Stimulated activated CD8-positive, alpha-beta memory T cell treated with anti-CD3 and anti-CD28 coated beads, Interleukin-15, amount 100 ng/mL, for 48 hours (primary cell): Measurements from ENCODE around the gene XRCC4.
"Not testable (repeated sequence)": the region's sequence is repeated elsewhere in the genome, so short reads cannot be mapped to it uniquely, and the experiment has no call there.

Experiments used
- DNase-seq, 2 donors: peaks; one replicate each; pipeline ENCODE4 v3.0.0-alpha.2; 2020; ENCODE audit warnings: low read depth in 2 of 2

XRCC4 gene

DNA sequence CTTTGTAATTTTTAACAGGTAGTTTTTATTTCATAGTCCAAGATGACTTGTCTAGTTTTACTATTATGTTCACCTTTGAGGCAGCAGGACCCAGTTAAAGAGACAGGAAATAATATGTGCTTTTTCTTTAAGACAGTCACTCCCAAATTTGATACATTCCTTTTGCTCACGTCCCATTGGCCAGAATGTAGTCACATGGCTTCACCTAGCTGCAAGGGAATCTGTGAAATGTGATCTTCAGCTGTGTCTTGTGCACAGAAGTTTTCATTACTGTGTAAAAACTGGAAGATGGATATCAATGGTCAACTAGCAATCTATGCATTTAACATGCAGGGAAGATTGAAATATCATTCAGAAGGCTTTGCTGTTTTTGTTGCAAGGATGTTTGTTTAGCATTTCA is 41.1 kb downstream of the XRCC4 start:
- no peak for DNase-seq

DNA sequence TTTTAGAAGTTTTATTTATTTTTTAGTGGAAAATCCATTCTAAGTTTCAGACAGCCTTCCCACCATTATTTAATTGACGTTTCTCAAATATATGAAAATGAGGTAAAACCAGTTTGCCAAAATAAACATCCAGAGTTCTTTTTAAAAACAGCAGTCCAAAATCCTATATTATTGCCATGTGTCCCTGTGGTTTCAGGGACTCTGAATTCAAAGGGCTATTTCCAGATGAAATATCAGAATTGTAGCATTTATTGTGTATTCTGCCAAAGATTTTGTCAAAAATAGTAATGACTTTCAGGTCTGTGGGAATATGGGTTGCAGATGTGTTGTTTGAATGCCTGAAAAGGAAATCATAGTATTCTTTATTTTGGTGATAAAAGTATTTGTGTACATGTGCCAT is 41.6 kb downstream of the XRCC4 start:
- no peak for DNase-seq

DNA sequence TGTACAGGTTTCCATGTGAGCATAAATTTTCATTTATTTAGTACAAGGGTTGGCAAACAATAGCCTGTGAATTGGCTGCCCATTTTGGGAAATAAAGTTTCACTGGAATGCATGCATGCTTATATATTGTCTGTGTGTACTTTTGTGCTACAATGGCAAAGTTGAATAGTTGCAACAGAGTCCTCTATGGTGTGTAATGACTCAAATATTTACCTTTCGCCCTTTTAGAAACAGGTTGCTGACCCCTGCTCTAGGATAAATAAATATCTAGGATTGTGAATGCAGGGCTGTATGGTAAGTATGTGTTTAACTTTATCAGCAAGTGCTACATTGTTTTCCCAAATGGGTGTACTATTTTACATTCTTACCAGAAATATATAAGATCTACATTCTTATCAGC is 47.2 kb downstream of the XRCC4 start:
- no peak for DNase-seq

DNA sequence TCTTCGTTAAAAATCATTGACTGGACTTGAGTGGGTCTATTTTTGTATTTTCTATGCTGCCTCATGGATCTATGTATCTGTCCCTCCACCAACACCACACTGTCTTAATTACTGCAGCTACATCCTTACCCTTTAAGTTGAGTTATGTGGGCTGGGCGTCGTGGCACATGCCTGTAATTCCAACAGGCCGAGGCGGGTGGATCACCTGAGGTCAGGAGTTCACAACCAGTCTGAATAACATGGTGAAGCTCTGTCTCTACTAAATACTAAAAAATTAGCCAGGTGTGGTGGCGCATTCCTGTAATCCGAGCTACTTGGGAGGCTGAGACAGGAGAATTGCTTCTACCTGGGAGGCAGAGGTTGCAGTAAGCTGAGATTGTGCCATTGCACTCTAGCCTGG is 48.2 kb downstream of the XRCC4 start:
- DNase-seq, result no peak

DNA sequence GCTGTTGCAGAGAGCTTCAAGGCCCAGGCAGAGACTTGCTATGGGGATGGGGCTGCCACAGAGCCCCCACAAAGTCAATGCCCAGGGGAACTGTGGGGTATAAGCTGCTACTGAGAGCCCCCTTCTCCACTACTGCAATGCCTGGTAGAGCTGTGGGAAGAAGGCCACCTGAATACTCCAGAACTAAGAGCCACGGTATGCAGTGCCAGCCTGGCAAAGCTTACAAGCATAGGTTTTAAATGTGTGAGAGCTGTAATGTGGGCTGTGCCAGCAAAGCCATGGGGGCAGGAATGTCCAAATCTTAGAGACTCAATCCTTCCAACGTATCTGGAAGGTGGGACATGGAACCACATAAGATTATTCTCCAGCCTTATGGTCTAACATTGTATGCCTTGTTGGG is 49.2 kb downstream of the XRCC4 start:
- no peak for DNase-seq

DNA sequence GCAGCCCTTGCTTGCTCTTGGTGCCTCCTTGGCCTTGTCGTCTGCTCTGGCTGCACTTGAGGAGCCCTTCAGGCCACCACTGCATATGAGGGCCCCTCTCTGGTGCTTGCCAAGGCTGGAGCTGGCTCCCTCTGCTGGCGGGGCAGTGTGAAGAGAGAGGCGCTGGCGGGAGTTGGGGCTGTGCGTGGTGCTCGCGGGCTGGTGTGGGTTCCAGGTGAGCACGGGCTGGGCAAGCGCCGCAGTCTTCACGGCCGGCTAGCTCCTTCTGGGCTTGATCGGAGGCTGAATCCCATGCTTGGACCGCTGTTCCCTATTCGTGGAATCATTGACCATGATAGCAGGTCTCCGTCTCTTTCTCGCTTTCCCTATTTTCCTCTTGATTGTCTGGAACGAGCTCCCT is 56.5 kb downstream of the XRCC4 start:
- DNase-seq, result no peak

DNA sequence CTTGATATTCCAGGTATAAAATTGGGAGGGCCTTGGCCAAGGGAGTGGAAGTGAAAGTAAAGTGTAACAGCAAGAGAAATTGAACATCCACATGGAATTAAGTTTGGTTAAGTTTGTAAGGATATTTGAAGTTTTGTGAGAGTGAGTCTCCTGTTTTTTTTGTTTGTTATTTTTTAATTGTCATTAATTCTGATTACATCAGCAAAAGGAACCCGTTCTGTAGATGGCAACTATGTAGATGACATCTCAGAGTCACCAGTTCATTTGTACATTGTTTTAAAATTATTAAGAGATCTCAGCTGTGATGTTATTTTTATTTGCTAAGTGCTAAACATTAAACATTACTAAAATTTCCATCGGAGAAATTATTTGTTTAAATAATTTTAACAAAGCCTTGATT is 65.2 kb downstream of the XRCC4 start:
- no peak for DNase-seq

DNA sequence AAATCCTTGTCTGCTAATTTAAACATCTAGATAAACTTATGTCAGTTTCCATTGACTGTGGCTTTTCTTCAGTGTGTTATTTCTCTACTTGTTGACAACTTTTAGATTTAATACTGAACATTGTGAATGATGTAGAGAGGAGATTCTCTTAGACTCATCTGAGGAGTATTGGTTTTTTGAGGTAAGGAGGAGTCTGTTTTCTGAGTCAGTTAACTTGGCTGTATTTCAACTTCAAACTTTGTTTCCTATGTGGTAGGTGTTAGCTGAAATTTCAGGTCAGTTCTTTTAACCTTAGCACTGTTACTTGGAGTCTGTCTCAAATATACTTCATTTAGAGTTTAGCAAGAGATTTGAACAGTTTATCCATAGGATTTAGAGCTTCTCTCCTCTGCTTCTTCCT is 67.9 kb downstream of the XRCC4 start:
- DNase-seq, result no peak

DNA sequence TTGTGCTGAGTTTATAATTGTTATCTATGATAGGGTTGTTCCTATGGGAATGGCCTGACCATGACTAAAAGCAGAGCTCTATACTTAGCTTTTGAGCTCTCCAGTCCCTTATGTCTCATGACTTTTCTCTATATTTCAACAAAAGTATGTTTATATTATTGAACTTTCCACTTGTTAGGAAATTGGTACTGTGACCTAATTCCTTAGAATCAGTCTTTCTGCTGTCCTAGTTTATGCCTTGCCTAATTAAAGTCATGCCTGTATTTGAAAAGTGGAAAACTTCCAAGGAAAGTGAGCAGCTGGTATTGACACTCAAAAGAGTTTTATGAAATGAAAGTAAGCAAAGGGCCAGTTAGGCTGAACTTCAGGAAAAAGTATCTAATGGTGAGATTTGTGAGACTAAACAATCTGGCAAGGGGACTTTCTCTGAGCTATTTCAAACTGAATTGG is 68.6 kb downstream of the XRCC4 start:
- DNase-seq, result no peak

DNA sequence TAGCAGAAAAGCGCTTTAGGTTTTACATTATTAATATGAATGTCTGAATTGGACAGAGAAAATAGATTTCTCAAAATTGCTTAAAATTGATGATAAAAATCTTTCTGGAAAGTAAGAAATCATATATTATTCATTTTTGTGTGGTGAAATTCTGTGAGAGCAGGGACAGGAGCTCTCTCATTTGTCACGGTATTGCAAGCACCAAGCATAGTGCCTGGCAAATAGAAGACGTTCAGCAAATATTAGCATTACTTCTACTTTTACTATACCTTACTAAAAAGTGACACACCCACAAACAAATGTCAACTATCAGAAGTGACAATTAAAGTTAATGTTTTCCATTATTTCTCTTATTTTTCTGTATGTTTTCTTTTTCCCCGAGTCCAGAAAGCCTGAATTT is 69.1 kb downstream of the XRCC4 start:
- DNase-seq, result no peak

DNA sequence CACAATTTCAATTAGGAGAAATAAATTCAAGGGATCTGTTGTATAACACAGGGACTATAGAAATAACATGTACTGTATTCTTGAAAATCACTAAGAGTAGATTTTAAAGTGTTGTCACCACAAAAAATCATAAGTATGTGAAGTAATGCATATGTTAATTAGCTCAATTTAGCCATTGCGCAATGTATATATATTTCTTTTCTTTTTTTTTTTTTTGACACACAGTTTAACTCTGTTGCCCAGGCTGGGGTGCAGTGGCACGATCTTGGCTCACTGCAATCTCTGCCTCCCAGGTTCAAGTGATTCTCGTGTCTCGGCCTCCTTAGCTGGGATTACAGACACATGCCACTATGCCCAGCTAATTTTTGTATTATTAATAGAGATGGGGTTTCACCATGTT is 70.2 kb downstream of the XRCC4 start:
- no peak for DNase-seq

DNA sequence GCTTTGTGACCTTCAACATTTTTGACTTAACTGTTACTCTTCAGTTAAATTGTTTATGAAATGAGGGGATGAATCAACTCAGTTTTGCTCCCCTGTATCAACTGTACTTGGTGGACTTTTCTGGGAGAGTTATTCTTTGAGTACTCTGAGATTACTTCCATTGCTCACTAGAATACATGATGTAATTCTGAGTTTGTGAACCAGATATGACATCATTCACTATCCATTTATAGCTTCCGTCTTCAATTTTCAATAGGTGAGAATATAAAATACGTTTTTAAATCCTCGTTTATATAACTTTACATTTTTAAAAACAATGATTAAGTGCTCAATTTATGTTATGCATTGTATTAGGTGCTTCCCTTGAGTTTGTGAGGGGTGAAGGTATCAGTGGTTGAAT is 71.0 kb downstream of the XRCC4 start:
- DNase-seq, result no peak

DNA sequence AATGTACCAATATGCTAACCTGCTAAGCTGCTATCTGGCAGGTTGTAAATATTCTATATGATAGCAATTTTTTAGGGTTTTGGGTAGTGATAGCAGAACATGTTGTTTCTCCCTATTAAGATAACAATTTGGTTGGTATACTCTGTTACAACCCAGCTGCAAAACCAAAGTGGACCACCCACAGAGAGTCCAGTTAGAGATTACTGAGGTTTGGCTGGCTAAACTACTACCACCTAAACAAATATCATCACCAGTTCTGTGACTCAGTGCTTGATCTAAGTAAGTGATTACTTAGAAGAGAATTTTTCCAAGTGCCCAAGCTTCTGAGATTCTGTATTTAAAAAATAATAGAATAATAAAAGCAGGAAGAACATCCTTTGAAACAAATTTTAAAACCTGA is 72.3 kb downstream of the XRCC4 start:
- DNase-seq, result no peak

DNA sequence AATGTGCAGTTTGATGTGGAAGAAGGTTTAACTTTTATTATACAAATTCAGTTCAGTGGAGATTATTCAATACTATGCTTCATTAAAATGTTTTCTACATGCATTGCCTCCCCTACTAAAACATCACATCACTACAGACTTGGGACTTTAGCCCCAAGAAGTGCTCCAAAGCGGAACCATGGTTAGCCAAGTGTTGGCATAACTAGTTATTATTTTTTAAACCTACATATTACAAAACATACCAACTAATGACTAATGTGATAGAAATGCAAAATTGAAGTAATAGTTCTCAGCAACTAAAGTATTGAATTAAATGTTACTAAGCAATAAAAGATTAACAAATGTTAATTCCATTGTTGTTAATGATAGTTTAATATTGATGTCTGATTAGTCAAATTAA is 74.5 kb downstream of the XRCC4 start:
- no peak for DNase-seq

DNA sequence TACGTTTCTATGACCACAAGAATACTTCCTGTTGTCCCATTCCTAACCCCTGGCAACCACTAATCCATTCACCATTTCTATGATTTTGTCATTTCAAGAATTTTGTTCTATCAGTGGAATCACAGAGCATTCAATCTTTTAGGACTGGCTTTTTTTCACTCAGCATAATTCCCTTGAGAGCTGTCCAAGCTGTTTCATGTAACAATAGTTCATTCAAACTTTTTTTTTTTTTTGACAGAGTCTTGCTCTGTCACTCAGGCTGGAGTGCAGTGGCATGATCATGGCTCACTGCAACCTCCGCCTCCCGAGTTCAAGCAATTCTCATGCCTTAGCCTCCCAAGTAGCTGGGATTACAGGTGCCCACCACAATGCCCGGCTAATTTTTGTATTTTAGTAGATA is 75.6 kb downstream of the XRCC4 start:
- DNase-seq, result not testable (repeated sequence)

DNA sequence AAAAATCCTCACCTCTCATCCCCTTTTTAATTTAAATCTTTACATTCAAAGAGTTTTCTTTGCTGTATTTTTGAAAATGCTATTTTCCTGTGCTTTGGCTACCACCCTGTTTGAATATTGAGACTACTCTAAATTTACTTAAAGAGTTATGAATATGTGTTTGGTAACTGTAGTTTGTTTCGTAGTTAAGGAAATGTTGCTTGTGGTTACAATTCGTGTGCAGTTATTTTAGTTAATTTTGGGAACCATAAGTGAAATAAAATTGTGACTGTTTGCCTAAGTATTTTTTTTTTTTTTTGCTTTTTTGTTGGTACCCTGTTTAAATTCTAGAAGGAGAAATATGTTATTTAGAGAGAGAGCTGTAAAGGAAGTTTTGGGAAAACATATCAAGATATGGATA is 78.7 kb downstream of the XRCC4 start:
- no peak for DNase-seq

DNA sequence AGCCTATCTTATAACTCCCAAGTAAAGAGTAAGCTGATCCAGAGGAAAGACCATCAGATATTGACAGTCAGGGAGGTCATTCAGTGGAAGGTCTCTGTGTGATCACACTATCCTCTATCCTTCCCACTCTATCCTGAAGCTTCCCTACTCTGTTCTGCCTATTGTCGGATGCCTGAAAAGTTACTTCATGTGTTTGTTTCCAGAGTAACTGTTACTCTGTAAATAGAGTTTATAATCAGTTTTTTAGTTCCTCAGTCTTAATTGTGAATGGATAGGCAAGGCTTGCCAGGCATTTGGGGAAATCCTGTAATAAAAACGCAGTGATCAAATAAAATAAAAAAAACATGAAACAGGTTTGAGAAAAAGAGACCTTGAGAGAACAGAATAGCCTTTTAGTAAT is 79.8 kb downstream of the XRCC4 start:
- no peak for DNase-seq

DNA sequence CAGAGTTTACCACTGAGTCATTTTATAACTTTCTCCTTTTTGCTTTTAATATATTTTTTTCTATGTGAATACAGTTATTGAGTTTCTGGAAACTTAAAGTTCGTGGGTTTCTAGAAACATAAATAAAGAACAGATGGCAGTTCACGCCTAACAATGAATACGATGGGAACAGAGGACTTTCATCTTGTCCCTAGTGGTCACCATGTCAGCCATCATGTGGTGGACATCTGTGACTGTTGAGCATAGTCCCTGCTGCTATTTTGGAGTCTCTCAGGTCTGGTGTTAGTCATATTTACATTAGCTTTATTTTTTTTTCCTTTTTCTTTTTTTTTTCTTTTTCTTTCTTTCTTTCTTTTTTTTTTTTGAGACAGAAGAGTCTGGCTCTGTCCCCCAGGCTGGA is 85.3 kb downstream of the XRCC4 start:
- DNase-seq, result no peak

DNA sequence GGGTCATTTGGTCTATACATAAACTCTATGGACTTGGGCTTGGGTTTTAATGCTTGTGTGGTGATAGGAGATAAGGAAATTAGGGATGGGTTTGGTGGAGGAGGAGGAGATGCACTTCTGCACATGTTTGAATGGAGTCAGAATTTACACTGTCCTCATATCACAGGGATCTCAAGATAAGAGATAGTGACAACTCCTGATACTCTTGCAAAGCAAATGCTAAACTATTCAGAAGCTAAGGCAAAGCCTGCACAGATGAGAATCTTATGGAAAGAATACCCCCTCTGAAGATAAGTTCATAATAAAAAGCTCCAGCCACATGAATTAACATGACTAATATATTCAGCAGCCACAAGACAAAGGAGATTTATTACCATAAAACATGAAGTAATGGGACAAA is 90.2 kb downstream of the XRCC4 start:
- no peak for DNase-seq

DNA sequence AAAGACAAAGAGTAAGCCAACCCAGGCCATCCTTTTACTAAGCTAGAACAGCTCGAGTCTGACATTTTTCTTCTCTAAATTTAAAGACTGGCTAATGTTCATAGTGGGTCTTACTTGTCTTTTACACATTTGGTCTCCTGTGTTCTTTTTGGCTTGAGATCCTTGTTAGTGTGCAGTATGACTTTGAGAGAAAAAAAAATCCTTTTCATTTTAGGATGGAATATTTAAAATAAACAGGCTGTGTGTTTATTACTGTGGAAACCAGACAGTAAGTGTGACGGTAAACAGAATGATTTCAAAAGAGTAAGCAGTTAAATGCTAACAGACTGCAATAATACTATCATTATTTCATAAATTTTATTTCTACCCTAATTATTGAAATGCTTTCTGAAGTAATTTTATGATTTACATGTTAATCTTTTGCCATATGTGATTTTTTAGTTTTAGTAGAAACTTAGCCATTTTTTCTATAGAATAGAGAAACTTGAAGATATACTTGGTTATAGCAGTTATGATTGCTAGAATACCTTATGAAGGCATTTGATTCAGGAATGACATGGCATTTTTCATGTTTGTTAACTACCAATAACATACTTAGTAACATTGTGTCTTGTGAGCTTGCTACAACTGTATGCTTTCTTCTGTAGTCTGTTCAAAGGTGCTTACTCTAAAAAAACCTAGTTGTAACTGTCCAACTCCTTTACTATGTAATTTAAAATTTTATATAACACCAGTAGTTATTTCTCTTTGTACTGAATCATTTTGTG is 92.4 kb downstream of the XRCC4 start:
- no peak for DNase-seq

DNA sequence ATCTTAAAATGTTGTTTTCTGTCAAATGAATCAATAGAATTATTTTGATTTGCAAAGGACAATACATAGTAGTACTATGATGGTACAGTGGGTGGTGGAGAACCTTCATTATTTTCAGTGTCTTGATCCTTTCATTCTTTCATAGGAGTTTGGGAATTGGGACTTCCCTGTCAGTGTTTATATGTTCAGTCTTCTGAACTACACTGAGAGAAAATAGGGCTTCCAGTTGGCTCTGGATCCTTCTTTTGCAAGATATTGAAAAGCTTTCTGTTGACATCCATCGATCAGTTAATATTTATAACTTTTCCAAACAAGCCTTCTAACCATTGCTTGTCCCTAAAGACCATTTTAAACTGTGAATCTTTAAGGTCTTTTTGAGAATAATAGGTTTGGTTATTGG is 94.7 kb downstream of the XRCC4 start:
- no peak for DNase-seq

DNA sequence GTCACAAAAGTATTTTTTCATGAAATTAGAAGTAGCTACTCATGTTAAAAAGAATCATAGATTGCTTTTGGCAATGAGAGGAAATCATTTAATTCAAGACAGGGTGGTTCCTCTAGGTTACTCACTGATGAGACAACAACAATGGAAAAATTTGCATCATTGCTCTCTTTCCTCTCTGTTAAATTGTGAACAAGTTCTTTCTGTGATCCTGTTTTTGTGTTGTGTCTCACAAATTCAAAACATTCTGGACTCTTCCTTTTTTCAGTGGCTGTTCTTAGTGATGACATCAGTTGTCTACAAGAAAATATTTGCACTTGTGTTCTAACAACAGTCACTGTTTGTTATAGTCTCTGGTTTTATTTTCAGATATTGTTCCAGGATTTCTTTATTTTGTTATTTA is 95.3 kb downstream of the XRCC4 start:
- no peak for DNase-seq

DNA sequence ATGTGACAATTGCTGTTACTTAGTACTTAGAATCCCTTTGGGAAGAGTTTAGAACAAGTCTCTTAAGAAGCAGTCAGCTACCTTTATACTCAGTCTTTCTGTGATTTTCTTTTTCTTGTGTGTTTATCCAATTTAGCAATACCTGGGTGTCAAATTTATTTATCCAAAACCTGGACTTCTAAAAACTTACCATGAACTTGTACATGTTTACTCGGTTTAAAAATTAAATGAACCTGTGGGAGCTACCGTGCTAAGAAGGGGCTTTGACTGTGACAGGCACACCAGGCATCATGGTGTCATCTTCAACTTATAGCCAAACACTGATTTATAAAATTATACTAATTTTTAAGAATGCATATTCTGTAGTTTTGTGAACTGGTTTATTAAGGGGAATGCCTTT is 96.5 kb downstream of the XRCC4 start:
- no peak for DNase-seq

DNA sequence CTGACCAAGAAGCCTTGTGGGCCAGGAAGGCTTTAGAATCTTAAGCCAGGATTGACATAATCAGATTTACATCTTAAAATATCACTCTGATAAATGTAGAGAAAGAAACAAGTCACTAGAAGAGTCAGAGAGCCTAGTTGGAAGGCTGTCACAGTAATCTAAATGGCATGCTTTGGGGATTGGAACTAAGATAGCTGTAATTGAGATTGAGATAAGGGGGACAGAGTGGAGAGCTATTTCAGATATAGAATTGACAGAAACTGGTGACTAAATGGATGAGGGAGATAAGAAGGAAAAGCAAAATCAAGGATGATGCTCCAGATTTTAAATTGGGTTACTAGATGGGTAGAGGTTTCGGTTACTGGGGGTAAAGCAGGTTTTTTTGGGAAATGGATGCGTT is 100.5 kb downstream of the XRCC4 start:
- no peak for DNase-seq
